SK-N-SH (cell line): ENCODE measurements around the gene TXNDC16. TPM values are rescaled to one million over a fixed set of nuclear protein-coding genes. Genes with fewer than 3 reads are reported as not detected.
A peak's percentile ranks its signal among the peaks of the same experiment; 100 is the strongest.

Experiments
- CTCF ChIA-PET: fragments of 300-600, 350-600 bp; formaldehyde crosslinking; extraction: SDS; loops from one replicate; lab custom pipeline; 2021; lab: Yijun Ruan, JAX
- POLR2A ChIA-PET: fragments of 350-600 bp; sonication (Branson Sonifier 250); formaldehyde crosslinking; extraction: SDS; loops from one replicate; lab custom pipeline; 2020; ENCODE audit warnings: antibody characterized with exemption, inconsistent platforms; lab: Yijun Ruan, JAX
- DNase-seq: peaks from one replicate; pipeline ENCODE4 v3.0.0; 2012
- H2AFZ ChIP-seq: fragments of 200-600 bp; sonication (generic); 2 replicates; pipeline ENCODE4 v1.8.1; 2016; ENCODE audit warnings: antibody characterized with exemption, mild to moderate bottlenecking, low read depth
- H3F3A ChIP-seq: fragments of 200-600 bp; sonication (generic); replicated peaks from 2 replicates; pipeline ENCODE3; 2016; ENCODE audit warnings: antibody characterized with exemption, mild to moderate bottlenecking; ENCODE audit not compliant: insufficient read depth
- H3K27ac ChIP-seq, 2 experiments: fragments of 200-500 bp in 1 of 2; fragments of 200-600 bp in 1 of 2; sonication (Bioruptor generic) in 1 of 2; sonication (generic), shearing (Covaris generic) in 1 of 2; 2 replicates each; pipeline versions ENCODE4 v1.5.1 to v1.6.1; 2014 to 2016; ENCODE audit warnings: low read depth in 2 of 2, inconsistent platforms in 1 of 2, low read length in 1 of 2, mild to moderate bottlenecking in 1 of 2, mixed read lengths in 1 of 2
- H3K27me3 ChIP-seq: fragments of 200-600 bp; sonication (generic), shearing (Covaris generic); 2 replicates; pipeline ENCODE4 v1.6.1; 2016; ENCODE audit warnings: mixed run types; ENCODE audit not compliant: insufficient read depth
- H3K36me3 ChIP-seq, 2 experiments: fragments of 200-500 bp in 1 of 2; fragments of 200-600 bp in 1 of 2; sonication (Bioruptor generic) in 1 of 2; sonication (generic) in 1 of 2; replicated peaks in 1 of 2; 2 replicates each; pipeline versions ENCODE3 to v1.5.1; 2014 to 2016; ENCODE audit warnings: low read length in 1 of 2, mild to moderate bottlenecking in 1 of 2; ENCODE audit not compliant: insufficient read depth in 2 of 2, control insufficient read depth in 1 of 2
- H3K4me1 ChIP-seq, 2 experiments: fragments of 200-500 bp in 1 of 2; fragments of 200-600 bp in 1 of 2; sonication (Bioruptor generic) in 1 of 2; sonication (generic), shearing (Covaris generic) in 1 of 2; 2 replicates each; pipeline versions ENCODE4 v1.5.1 to v1.6.1; 2014 to 2016; ENCODE audit warnings: low read depth in 1 of 2, low read length in 1 of 2, mixed run types in 1 of 2; ENCODE audit not compliant: insufficient read depth in 2 of 2, control insufficient read depth in 1 of 2
- H3K4me2 ChIP-seq: fragments of 200-600 bp; sonication (generic), shearing (Covaris generic); 2 replicates; pipeline ENCODE4 v1.6.1; 2017; ENCODE audit warnings: mixed run types
- H3K4me3 ChIP-seq, 2 experiments: fragments of 200-500 bp in 1 of 2; fragments of 200-600 bp in 1 of 2; sonication (Bioruptor generic) in 1 of 2; sonication (generic), shearing (Covaris generic) in 1 of 2; 2 replicates each; pipeline versions ENCODE4 v1.5.1 to v1.8.1; 2014 to 2016; ENCODE audit warnings: low read depth in 2 of 2, inconsistent platforms in 1 of 2, low read length in 1 of 2, mild to moderate bottlenecking in 1 of 2, mixed read lengths in 1 of 2, moderate library complexity in 1 of 2
- H3K79me2 ChIP-seq: fragments of 200-600 bp; sonication (generic); 2 replicates; pipeline ENCODE4 v1.8.1; 2017; ENCODE audit warnings: mild to moderate bottlenecking; ENCODE audit not compliant: insufficient read depth
- H3K9ac ChIP-seq: fragments of 200-600 bp; sonication (generic); 2 replicates; pipeline ENCODE4 v1.6.1; 2017; ENCODE audit warnings: mixed run types
- H3K9me2 ChIP-seq: fragments of 200-600 bp; sonication (generic); 2 replicates; pipeline ENCODE4 v1.6.1; 2017; ENCODE audit warnings: mixed run types
- H3K9me3 ChIP-seq: fragments of 200-600 bp; sonication (generic); 2 replicates; pipeline ENCODE4 v1.6.1; 2017; ENCODE audit warnings: mixed run types, mild to moderate bottlenecking, moderate library complexity
- H4K20me1 ChIP-seq: fragments of 200-600 bp; sonication (generic); 2 replicates; pipeline ENCODE4 v1.6.1; 2017; ENCODE audit warnings: mild to moderate bottlenecking, mixed run types; ENCODE audit not compliant: insufficient read depth
- CHD2 ChIP-seq: fragments of 150-350 bp; IDR thresholded peaks from 2 replicates; pipeline ENCODE4 v1.6.1; 2018; ENCODE audit warnings: low read length; ENCODE audit not compliant: partially characterized antibody
- EZH2phosphoT487 ChIP-seq: fragments of 200-600 bp; sonication (generic); IDR thresholded peaks from 2 replicates; pipeline ENCODE4 v1.6.1; 2017; ENCODE audit warnings: low read depth, mixed run types, mild to moderate bottlenecking, antibody characterized with exemption, moderate library complexity, borderline replicate concordance
- FOSL2 ChIP-seq: IDR thresholded peaks from 2 replicates; pipeline ENCODE4 v1.4.0; 2012; ENCODE audit warnings: low read depth, mild to moderate bottlenecking, moderate library complexity, borderline replicate concordance
- FOXM1 ChIP-seq: IDR thresholded peaks from 2 replicates; pipeline ENCODE4 v1.4.0; 2012; ENCODE audit warnings: low read depth, mild to moderate bottlenecking
- GABPA ChIP-seq: IDR thresholded peaks from 2 replicates; pipeline ENCODE4 v1.4.0; 2012; ENCODE audit warnings: low read depth, mild to moderate bottlenecking
- GATA2 ChIP-seq: sonication (generic); formaldehyde crosslinking; IDR thresholded peaks from 2 replicates; pipeline ENCODE4 v1.5.0; 2020; ENCODE audit warnings: mild to moderate bottlenecking, missing genetic modification reagents
- MAX ChIP-seq: IDR thresholded peaks from 2 replicates; pipeline ENCODE4 v1.4.0; 2012; ENCODE audit warnings: low read depth
- MEF2A ChIP-seq: IDR thresholded peaks from 2 replicates; pipeline ENCODE4 v1.4.0; 2012; ENCODE audit warnings: low read depth, borderline replicate concordance
- MXI1 ChIP-seq: IDR thresholded peaks from 2 replicates; pipeline ENCODE4 v1.6.1; 2012; ENCODE audit warnings: mild to moderate bottlenecking, low read depth, low read length, improper control_type of control experiment
- POLR2AphosphoS5 ChIP-seq: IDR thresholded peaks from 2 replicates; pipeline ENCODE4 v1.6.1; 2012; ENCODE audit warnings: low read depth, low read length
- RAD21 ChIP-seq: IDR thresholded peaks from 2 replicates; pipeline ENCODE4 v1.6.1; 2012; ENCODE audit warnings: mild to moderate bottlenecking, low read length
- RFX5 ChIP-seq: IDR thresholded peaks from 2 replicates; pipeline ENCODE4 v1.6.1; 2012; ENCODE audit warnings: mild to moderate bottlenecking, improper control_type of control experiment, low read length
- RXRA ChIP-seq: IDR thresholded peaks from 2 replicates; pipeline ENCODE4 v1.4.0; 2012; ENCODE audit warnings: low read depth, mild to moderate bottlenecking, borderline replicate concordance
- SMC3 ChIP-seq: IDR thresholded peaks from 2 replicates; pipeline ENCODE4 v1.6.1; 2012; ENCODE audit warnings: low read depth, low read length, improper control_type of control experiment
- TAF1 ChIP-seq: IDR thresholded peaks from 2 replicates; pipeline ENCODE4 v1.6.1; 2012; ENCODE audit warnings: low read depth, mild to moderate bottlenecking, low read length, moderate library complexity, borderline replicate concordance
- USF2 ChIP-seq: fragments of 150-350 bp; IDR thresholded peaks from 2 replicates; pipeline ENCODE4 v1.6.1; 2017; ENCODE audit warnings: antibody characterized with exemption, low read length, low read depth, borderline replicate concordance
- YY1 ChIP-seq: IDR thresholded peaks from 2 replicates; pipeline ENCODE4 v1.4.0; 2012; ENCODE audit warnings: low read depth, mild to moderate bottlenecking
- WGBS: methylation state at CpG from one replicate; pipeline ENCODE4 v1.1.6; 2017; ENCODE audit warnings: low lambda C conversion rate; 5-methylcytosine and 5-hydroxymethylcytosine counted together
- polyA plus RNA-seq, 3 experiments: library from polyadenylated mRNA; depleted of rRNA; stranded (reverse); fragments of >200 nt; gene quantifications; 2 replicates each; pipeline ENCODE4 v1.2.3, GENCODE V29; 2012
- TF ChIP-seq, protein P1 (sequence below): IDR thresholded peaks from 2 replicates; pipeline ENCODE4; 2012
- TF ChIP-seq, protein P2 (sequence below): IDR thresholded peaks from 2 replicates; pipeline ENCODE4 v1.6.1; 2012; ENCODE audit warnings: mild to moderate bottlenecking, low read depth, low read length, moderate library complexity
- TF ChIP-seq, protein P3 (sequence below): fragments of 200-600 bp; sonication (generic); IDR thresholded peaks from 2 replicates; pipeline ENCODE4 v1.6.1; 2017; ENCODE audit warnings: antibody characterized with exemption, mild to moderate bottlenecking, moderate library complexity

The TXNDC16 gene
- polyA plus RNA-seq, 1 of the 3 experiments (the other 2 are of a cell fraction): 0.95 TPM

GRCh38 chr14:52589646-52590045, 37.3 kb upstream of the TXNDC16 start:
- CTCF ChIA-PET: interaction anchor here (1.4 kb wide), 1 partner anchor 290 kb away, joined by 3 read pairs; no protein-coding TSS in a partner anchor
- Histone ChIP-seq H3K79me2 (no peaks in the 10 kb centered on the region), H3K9me3 (no peaks in the 10 kb centered on the region), H3K27ac (no peak overlapping the region), H2AFZ (no peak overlapping the region), H3K4me1 (no peaks in the 10 kb centered on the region), H3K4me3 (no peak overlapping the region), H3K36me3 (no peaks in the 10 kb centered on the region), H3K27me3 (no peaks in the 10 kb centered on the region), H4K20me1 (no peaks in the 10 kb centered on the region), H3F3A (no peaks in the 10 kb centered on the region), H3K4me2 (no peak overlapping the region), H3K9ac (no peak overlapping the region), H3K9me2 (no peaks in the 10 kb centered on the region)
- DNase-seq: no peak
- WGBS: 68% methylated on average over 4 of the region's 4 CpGs
- TF ChIP-seq TAF1: no peak
- TF ChIP-seq MAX: no peak
- TF ChIP-seq GABPA: no peak
- POLR2A ChIA-PET: no interaction called here

- Histone ChIP-seq H3K36me3 (no peaks in the 10 kb centered on the region), H4K20me1 (no peaks in the 10 kb centered on the region), H3K79me2 (no peaks in the 10 kb centered on the region), H3K9ac (no peak overlapping the region), H3K27ac (no peak overlapping the region), H3K27me3 (no peaks in the 10 kb centered on the region)
- no peak for DNase-seq
- TF ChIP-seq GABPA: no peak
- TF ChIP-seq MAX: no peak
- TF ChIP-seq GATA2 (CRISPR knock-in tag): no peak
- TF ChIP-seq SMC3: no peak
- no peak for TF ChIP-seq USF2
- no peak for TF ChIP-seq FOSL2
- TF ChIP-seq MEF2A: no peak
- TF ChIP-seq MXI1: no peak
- no peak for TF ChIP-seq RAD21
- no peak for TF ChIP-seq RXRA
- TF ChIP-seq CHD2: no peak
- TF ChIP-seq, protein P1, sequence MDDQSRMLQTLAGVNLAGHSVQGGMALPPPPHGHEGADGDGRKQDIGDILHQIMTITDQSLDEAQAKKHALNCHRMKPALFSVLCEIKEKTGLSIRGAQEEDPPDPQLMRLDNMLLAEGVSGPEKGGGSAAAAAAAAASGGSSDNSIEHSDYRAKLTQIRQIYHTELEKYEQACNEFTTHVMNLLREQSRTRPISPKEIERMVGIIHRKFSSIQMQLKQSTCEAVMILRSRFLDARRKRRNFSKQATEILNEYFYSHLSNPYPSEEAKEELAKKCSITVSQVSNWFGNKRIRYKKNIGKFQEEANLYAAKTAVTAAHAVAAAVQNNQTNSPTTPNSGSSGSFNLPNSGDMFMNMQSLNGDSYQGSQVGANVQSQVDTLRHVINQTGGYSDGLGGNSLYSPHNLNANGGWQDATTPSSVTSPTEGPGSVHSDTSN: no peak
- TF ChIP-seq RFX5: no peak
- TF ChIP-seq, protein P2, sequence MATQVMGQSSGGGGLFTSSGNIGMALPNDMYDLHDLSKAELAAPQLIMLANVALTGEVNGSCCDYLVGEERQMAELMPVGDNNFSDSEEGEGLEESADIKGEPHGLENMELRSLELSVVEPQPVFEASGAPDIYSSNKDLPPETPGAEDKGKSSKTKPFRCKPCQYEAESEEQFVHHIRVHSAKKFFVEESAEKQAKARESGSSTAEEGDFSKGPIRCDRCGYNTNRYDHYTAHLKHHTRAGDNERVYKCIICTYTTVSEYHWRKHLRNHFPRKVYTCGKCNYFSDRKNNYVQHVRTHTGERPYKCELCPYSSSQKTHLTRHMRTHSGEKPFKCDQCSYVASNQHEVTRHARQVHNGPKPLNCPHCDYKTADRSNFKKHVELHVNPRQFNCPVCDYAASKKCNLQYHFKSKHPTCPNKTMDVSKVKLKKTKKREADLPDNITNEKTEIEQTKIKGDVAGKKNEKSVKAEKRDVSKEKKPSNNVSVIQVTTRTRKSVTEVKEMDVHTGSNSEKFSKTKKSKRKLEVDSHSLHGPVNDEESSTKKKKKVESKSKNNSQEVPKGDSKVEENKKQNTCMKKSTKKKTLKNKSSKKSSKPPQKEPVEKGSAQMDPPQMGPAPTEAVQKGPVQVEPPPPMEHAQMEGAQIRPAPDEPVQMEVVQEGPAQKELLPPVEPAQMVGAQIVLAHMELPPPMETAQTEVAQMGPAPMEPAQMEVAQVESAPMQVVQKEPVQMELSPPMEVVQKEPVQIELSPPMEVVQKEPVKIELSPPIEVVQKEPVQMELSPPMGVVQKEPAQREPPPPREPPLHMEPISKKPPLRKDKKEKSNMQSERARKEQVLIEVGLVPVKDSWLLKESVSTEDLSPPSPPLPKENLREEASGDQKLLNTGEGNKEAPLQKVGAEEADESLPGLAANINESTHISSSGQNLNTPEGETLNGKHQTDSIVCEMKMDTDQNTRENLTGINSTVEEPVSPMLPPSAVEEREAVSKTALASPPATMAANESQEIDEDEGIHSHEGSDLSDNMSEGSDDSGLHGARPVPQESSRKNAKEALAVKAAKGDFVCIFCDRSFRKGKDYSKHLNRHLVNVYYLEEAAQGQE: no peak
- TF ChIP-seq, protein P3, sequence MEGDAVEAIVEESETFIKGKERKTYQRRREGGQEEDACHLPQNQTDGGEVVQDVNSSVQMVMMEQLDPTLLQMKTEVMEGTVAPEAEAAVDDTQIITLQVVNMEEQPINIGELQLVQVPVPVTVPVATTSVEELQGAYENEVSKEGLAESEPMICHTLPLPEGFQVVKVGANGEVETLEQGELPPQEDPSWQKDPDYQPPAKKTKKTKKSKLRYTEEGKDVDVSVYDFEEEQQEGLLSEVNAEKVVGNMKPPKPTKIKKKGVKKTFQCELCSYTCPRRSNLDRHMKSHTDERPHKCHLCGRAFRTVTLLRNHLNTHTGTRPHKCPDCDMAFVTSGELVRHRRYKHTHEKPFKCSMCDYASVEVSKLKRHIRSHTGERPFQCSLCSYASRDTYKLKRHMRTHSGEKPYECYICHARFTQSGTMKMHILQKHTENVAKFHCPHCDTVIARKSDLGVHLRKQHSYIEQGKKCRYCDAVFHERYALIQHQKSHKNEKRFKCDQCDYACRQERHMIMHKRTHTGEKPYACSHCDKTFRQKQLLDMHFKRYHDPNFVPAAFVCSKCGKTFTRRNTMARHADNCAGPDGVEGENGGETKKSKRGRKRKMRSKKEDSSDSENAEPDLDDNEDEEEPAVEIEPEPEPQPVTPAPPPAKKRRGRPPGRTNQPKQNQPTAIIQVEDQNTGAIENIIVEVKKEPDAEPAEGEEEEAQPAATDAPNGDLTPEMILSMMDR: no peak
- no peak for TF ChIP-seq POLR2AphosphoS5
- TF ChIP-seq TAF1: no peak
- TF ChIP-seq EZH2phosphoT487: no peak
- TF ChIP-seq YY1: no peak
- no peak for TF ChIP-seq FOXM1
- TF ChIP-seq, all 33 proteins: peak for 0
- H3K4me3 ChIP-seq: no peak overlapping the region
- no peaks in the 10 kb centered on the region for H3K4me1 ChIP-seq
- 0 out of 2 replicates have a peak overlapping the region, but pooled peaks have one; percentile 3 for H3K4me2 ChIP-seq
- no peaks in the 10 kb centered on the region for H3F3A ChIP-seq
- ChIA-PET POLR2A (no interaction called here), CTCF (interaction anchor here (1.5 kb wide), 1 partner anchor 31 kb away, joined by 5 read pairs; the partner anchor contains the start of genes GPR137C and TXNDC16)
- peak overlapping the region; percentile 30; the same call in 1 of the 2 replicates for H2AFZ ChIP-seq
- no peaks in the 10 kb centered on the region for H3K9me3 ChIP-seq
- no peaks in the 10 kb centered on the region for H3K9me2 ChIP-seq
These were observed 31.2 kb upstream of the TXNDC16 start for GRCh38 chr14:52583544-52583943.
